Stimulated activated CD8-positive, alpha-beta memory T cell treated with anti-CD3 and anti-CD28 coated beads, Interleukin-2, amount 100 ng/mL, for 1 hour (primary cell): ENCODE data around the gene UMAD1.

Source experiments
- DNase-seq, 2 donors: peaks; one replicate each; pipeline ENCODE4 v3.0.0-alpha.2; 2020; ENCODE audit warnings: low read depth in 2 of 2

The UMAD1 gene

GRCh38 chr7:7921830-7922229, 281.3 kb downstream of the UMAD1 start:
- DNase-seq = no peak

GRCh38 chr7:7922684-7923385, 282.3 kb downstream of the UMAD1 start:
- DNase-seq = no peak

- no peak for DNase-seq
These were observed 283.3 kb downstream of the UMAD1 start for GRCh38 chr7:7923818-7924217.

DNA sequence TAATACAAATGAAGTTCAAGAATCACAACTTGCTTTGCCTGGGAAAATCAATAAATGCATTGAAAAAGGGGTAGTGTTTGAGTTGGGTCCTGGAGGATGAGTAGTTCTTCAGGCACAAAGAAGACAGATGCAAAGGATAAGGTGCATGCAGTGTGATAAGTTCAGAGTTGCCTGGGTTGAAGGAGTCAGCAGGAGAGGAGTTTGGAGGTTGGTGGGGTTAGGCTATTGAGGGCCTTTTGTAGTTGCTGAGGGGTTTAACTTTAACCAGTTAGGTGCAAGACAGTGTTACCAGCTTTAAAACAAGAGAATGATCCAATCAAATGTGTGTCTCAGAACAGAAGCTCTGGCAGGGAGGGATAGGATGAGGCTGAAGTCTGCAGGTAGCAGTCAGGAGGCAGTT, 283.8 kb downstream of the UMAD1 start:
- no peak for DNase-seq
